Pancreas (tissue), 10 donors: Measurements from ENCODE around the gene CRYBG2. TPM values are rescaled to one million over a fixed set of nuclear protein-coding genes. Genes with fewer than 3 reads are reported as not detected.

Experiments used
- ATAC-seq, 4 donors: fragments of 200-7000 bp; cut with Tn5 transposase; one replicate each; pipeline versions ENCODE4 v1.8.0 to v1.9.1; 2020; ENCODE audit warnings: mild to moderate bottlenecking in 4 of 4, moderate library complexity in 4 of 4
- DNase-seq, 6 donors: peaks; one replicate each; pipeline ENCODE4 v3.0.0-alpha.2; 2020
- FAIRE-seq: peaks from 2 replicates; lab custom pipeline; 2012; peaks lifted over from hg19 to GRCh38; lab: Jason Lieb, UNC
- H3K27ac ChIP-seq, 4 donors: fragments of 200-600 bp; sonication (generic); 1 replicate in 3 of 4; 2 replicates in 1 of 4; pipeline versions ENCODE4 v1.5.0 to v1.8.0; 2020
- H3K27me3 ChIP-seq, 4 donors: fragments of 200-600 bp; one replicate each; pipeline ENCODE4 v1.8.0; 2021
- H3K36me3 ChIP-seq, 3 donors: fragments of 200-600 bp; sonication (generic) in 1 of 3; one replicate each; pipeline versions ENCODE4 v1.5.0 to v1.8.0; 2020 to 2021
- H3K4me1 ChIP-seq, 3 donors: fragments of 200-600 bp; one replicate each; pipeline ENCODE4 v1.8.0; 2021
- H3K4me3 ChIP-seq, 4 donors: fragments of 200-600 bp; sonication (generic) in 2 of 4; one replicate each; pipeline versions ENCODE4 v1.5.0 to v1.8.0; 2020 to 2021
- H3K9me3 ChIP-seq, 4 donors: fragments of 200-600 bp; one replicate each; pipeline ENCODE4 v1.8.0; 2021
- WGBS, 2 donors: extraction: QIAGEN DNeasy Blood & Tissue Kit; methylation state at CpG; one replicate each; pipeline ENCODE4 v1.1.7; 2013; 5-methylcytosine and 5-hydroxymethylcytosine counted together
- intact Hi-C, 3 donors: fragments of 100-400 bp; cut with DNase I; formaldehyde crosslinking; loops; one replicate each; pipeline versions ENCODE4 v1.11.1 to v1.14.2; 2022
- polyA plus RNA-seq, 2 donors: library from polyadenylated mRNA; stranded (reverse); fragments of 200-250 nt; gene quantifications; one replicate each; pipeline ENCODE4 v1.2.3, GENCODE V29; 2013
- total RNA-seq, 6 donors: library from RNA; stranded (reverse); fragmentation: NEBNext Ultra II Directional in 4 of 6; extraction: Animal tissue kit (Norgen Biotek cat#: 25700) in 4 of 6; gene quantifications; one replicate each; pipeline versions ENCODE4 v1.2.1 to v1.2.4, GENCODE V29; 2021 to 2023
- TF ChIP-seq, protein P1 (sequence below), 4 donors: fragments of 200-600 bp; sonication (generic) in 3 of 4; IDR thresholded peaks; one replicate each; pipeline versions ENCODE4 v1.5.0 to v1.8.0; 2021; ENCODE audit warnings: antibody characterized with exemption in 4 of 4
- donor health status: healthy with polysubstance abuse.
- donor health status: DM: no; HTN: no; CAD: no; lungs with moderate emphysema.
- donor health status: DM: no; HTN: no; CAD: no.
- donor health status: control.
- donor health status: control.
- donor health status: Bipolar disorder and iron deficiency.
- donor health status: DM: yes; HTN: yes; CAD: no.
- donor health status: DM: no; HTN: no; CAD: no.
- donor health status: DM: no; HTN: no; CAD: no.
- donor health status: DM: yes; HTN: yes; CAD: no.

The CRYBG2 gene
- total and polyA plus RNA-seq, 8 donors = 0.12 to 2.0 (median 0.60) TPM

- Histone ChIP-seq H3K9me3 (no peaks in the 10 kb centered on the region), H3K27ac (no peak overlapping the region), H3K4me1 (no peaks in the 10 kb centered on the region), H3K4me3 (no peak overlapping the region), H3K36me3 (no peaks in the 10 kb centered on the region), H3K27me3 (no peaks in the 10 kb centered on the region)
- ATAC-seq (peak in 3 of 4 donors; percentile 17 to 56 (median 24)), DNase-seq (peak in 1 of 6 donors; percentile 48), FAIRE-seq (no peak)
- TF ChIP-seq, protein P1, sequence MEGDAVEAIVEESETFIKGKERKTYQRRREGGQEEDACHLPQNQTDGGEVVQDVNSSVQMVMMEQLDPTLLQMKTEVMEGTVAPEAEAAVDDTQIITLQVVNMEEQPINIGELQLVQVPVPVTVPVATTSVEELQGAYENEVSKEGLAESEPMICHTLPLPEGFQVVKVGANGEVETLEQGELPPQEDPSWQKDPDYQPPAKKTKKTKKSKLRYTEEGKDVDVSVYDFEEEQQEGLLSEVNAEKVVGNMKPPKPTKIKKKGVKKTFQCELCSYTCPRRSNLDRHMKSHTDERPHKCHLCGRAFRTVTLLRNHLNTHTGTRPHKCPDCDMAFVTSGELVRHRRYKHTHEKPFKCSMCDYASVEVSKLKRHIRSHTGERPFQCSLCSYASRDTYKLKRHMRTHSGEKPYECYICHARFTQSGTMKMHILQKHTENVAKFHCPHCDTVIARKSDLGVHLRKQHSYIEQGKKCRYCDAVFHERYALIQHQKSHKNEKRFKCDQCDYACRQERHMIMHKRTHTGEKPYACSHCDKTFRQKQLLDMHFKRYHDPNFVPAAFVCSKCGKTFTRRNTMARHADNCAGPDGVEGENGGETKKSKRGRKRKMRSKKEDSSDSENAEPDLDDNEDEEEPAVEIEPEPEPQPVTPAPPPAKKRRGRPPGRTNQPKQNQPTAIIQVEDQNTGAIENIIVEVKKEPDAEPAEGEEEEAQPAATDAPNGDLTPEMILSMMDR (IDR thresholded peaks at IDR 0.05) = no peak
- intact Hi-C loops = loop anchor here in 1 of 3 donors (5.0 kb wide), 1 partner anchor 41 kb away; no protein-coding TSS in a partner anchor
- 55 to 67% methylated on average over 9 of the region's 9 CpGs for WGBS, 2 donors
Measured at GRCh38 chr1:26318338-26319064, 35.4 kb downstream of the CRYBG2 start.

GRCh38 chr1:26317612-26318337 is 36.2 kb downstream of the CRYBG2 start, which contains the start of gene CD52:
Gene CD52 (plus strand): TSS chr1:26317958. CDS start chr1:26318018, 60 bp downstream.
- DNase-seq (no peak), ATAC-seq (no peak), FAIRE-seq (no peak)
- no peaks in the 10 kb centered on the region for H3K27me3 ChIP-seq
- H3K27ac ChIP-seq = no peak within 1 kb of the TSS
- no peaks in the 10 kb centered on the region for H3K9me3 ChIP-seq
- H3K36me3 ChIP-seq = no peaks in the 10 kb centered on the region
- whole genome bisulfite sequencing, 2 donors = 66 to 74% methylated on average over 12 of the region's 12 CpGs
- intact Hi-C loops = loop anchor here in 1 of 3 donors (5.0 kb wide), 1 partner anchor 40 kb away; no protein-coding TSS in a partner anchor
- H3K4me1 ChIP-seq = no peaks in the 10 kb centered on the region
- TF ChIP-seq, protein P1 (IDR thresholded peaks at IDR 0.05) = no peak
- H3K4me3 ChIP-seq = no peak within 1 kb of the TSS

GRCh38 chr1:26317146-26317545 is 36.8 kb downstream of the CRYBG2 start:
- H3K27ac ChIP-seq = no peak overlapping the region

DNA sequence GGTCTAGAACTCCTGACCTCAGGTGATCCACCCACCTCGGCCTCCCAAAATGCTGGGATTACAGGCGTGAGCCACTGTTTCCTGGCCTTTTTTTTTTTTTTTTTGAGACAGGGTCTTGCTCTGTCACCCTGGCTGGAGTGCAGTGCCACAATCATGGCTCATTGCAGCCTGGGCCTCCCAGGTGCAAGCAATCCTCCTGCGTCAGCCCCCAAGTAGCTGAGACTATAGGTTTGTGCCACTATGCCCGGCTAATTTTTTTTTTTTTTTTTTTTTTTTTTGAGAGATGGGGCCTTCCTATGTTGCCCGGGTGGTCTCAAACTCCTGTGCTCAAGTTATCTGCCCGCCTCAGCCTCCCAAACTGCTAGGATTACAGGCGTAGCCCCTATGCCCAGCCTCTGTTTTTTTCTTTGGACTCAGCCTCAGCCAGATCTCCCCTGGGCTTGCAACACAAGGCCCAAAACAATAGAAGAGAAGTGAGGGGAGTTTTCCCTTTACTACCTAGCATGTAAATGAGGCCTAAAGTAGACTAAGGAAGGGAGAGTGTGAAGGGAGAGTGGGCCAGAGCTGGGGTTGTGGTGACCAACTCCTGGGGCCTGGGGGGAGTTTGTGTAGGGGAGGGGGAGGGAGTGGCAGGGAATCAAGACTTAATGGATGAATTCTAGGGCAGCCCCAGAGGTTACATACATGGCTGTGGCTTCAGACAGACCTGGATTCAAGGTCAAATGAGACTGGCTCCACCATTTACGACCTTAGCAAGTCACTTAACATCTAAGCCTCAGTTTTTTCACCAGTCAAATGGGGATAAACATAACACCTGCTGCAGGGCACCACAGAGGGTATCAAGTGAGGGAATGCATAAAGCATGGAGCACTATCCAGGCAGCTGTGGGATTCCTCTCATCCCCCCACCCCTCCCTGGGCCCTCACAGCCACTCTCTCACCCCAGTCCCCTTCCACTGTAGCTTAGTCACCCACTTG is 37.8 kb downstream of the CRYBG2 start:
- Histone ChIP-seq H3K9me3 (no peaks in the 10 kb centered on the region), H3K27ac (no peak overlapping the region), H3K36me3 (no peaks in the 10 kb centered on the region), H3K27me3 (no peaks in the 10 kb centered on the region), H3K4me3 (no peak overlapping the region), H3K4me1 (no peaks in the 10 kb centered on the region)
- no peak for DNase-seq
- TF ChIP-seq, protein P1 (IDR thresholded peaks at IDR 0.05) = no peak
- intact Hi-C loops = loop anchor here in 1 of 3 donors (5.0 kb wide), 1 partner anchor 39 kb away; no protein-coding TSS in a partner anchor
- 77 to 87% methylated on average over 8 of the region's 8 CpGs for WGBS, 2 donors
- no peak for ATAC-seq
- no peak for FAIRE-seq

More at GRCh38 chr1:26317146-26317545, 36.8 kb downstream of the CRYBG2 start:
- no peaks in the 10 kb centered on the region for H3K36me3 ChIP-seq
- H3K9me3 ChIP-seq = no peaks in the 10 kb centered on the region
- no peaks in the 10 kb centered on the region for H3K4me1 ChIP-seq
- 85 to 90% methylated on average over 2 of the region's 2 CpGs for WGBS, 2 donors
- FAIRE-seq (no peak), ATAC-seq (no peak), DNase-seq (no peak)
- no peaks in the 10 kb centered on the region for H3K27me3 ChIP-seq
- intact Hi-C loops = loop anchor here in 1 of 3 donors (5.0 kb wide), 1 partner anchor 40 kb away; no protein-coding TSS in a partner anchor
- TF ChIP-seq, protein P1 (IDR thresholded peaks at IDR 0.05) = no peak
- H3K4me3 ChIP-seq = no peak overlapping the region
